ENCODE measurements around the gene TMEM150C. TPM values are rescaled to one million over a fixed set of nuclear protein-coding genes. Genes with fewer than 3 reads are reported as not detected.
"Not testable (repeated sequence)": the region's sequence is repeated elsewhere in the genome, so short reads cannot be mapped to it uniquely, and the experiment has no call there.

The TMEM150C gene
- total and polyA plus RNA-seq, 11 donors, result 6.2 to 22.9 (median 12.6) TPM

DNA sequence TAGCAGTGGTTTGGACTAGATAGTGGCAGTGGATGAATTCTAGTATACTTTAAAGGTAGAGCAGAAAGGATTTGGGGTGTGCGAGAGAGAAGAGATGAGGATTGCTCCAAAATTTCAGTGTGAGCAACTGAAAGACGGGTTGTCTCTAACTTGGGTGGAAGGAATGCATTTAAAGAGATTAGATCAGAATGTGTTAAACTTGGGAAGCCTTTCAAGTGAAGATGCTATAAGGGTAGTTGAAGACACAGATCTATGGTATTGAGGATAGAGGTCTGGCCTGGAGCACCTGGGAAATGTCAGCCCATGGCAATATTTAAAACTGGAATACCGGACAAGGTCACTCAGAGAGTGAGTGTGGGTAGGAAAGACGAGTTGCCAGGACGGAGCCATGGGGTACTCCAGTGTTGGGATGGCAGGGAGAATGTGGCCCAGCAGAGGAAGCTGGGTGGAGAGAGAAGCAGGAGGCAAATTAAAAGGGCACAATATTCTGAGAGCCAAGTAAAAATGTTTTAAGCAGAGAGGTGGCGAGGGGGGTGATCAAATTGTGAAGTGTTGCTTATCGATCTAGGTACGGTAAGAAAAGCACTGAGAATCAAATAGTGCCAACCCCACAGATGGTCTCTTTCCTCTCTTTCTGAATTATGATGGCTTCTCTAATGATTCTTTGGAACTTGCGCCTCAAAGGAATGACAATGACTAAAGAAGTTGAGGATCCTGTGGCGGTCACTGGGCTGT lies 80.8 kb downstream of the TMEM150C start:
- no peak for ATAC-seq
- no peak for TF ChIP-seq POLR2A (IDR thresholded peaks at IDR 0.05)
- TF ChIP-seq, protein P1, sequence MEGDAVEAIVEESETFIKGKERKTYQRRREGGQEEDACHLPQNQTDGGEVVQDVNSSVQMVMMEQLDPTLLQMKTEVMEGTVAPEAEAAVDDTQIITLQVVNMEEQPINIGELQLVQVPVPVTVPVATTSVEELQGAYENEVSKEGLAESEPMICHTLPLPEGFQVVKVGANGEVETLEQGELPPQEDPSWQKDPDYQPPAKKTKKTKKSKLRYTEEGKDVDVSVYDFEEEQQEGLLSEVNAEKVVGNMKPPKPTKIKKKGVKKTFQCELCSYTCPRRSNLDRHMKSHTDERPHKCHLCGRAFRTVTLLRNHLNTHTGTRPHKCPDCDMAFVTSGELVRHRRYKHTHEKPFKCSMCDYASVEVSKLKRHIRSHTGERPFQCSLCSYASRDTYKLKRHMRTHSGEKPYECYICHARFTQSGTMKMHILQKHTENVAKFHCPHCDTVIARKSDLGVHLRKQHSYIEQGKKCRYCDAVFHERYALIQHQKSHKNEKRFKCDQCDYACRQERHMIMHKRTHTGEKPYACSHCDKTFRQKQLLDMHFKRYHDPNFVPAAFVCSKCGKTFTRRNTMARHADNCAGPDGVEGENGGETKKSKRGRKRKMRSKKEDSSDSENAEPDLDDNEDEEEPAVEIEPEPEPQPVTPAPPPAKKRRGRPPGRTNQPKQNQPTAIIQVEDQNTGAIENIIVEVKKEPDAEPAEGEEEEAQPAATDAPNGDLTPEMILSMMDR (IDR thresholded peaks at IDR 0.05), result no peak
- no peaks in the 10 kb centered on the region for H3K9me3 ChIP-seq
- DNase-seq, result no peak
- intact Hi-C loops (cut with DNase I), result no loop called here
- no peaks in the 10 kb centered on the region for H3K36me3 ChIP-seq
- WGBS, 4 donors, result 94% methylated on average over 10 of the region's 10 CpGs
- H3K27ac ChIP-seq, result no peak overlapping the region
- H3K27me3 ChIP-seq, result no peaks in the 10 kb centered on the region
- no peak overlapping the region for H3K4me3 ChIP-seq
- H3K4me1 ChIP-seq, result peaks cover 0 to 7% (median 1%) of the 10 kb centered on the region in 12 donors

GRCh38 chr4:82479562-82479961 lies 82.2 kb downstream of the TMEM150C start:
- 95 to 99% (median 97%) methylated on average over 10 to 14 of the region's 14 CpGs for WGBS, 4 donors
- no peak for DNase-seq
- intact Hi-C loops (cut with DNase I), result no loop called here

DNA sequence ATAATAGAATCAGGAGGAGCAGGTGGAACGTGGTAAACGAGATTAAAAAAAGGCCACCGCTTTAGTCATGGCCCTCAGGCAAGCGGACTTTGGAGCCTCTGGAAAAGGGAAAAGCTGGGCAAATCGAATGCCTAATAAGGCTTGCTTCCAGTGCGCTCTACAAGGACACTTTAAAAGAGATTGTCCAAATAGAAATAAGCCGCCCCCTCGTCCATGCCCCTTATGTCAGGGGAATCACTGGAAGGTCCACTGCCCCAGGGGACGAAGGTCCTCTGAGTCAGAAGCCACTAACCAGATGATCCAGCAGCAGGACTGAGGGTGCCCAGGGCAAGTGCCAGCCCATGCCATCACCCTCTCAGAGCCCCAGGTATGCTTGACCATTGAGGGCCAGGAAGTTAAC lies 84.3 kb downstream of the TMEM150C start:
- 93 to 95% (median 93%) methylated on average over 9 of the region's 9 CpGs for whole genome bisulfite sequencing, 4 donors
- H3K9me3 ChIP-seq; intact Hi-C loops (cut with DNase I); H3K27ac ChIP-seq; DNase-seq; H3K4me1 ChIP-seq; H3K36me3 ChIP-seq; ATAC-seq; H3K4me3 ChIP-seq; H3K27me3 ChIP-seq: not testable (repeated sequence)

More at GRCh38 chr4:82479562-82479961, 82.2 kb downstream of the TMEM150C start:
- Histone ChIP-seq H3K4me1 (no peaks in the 10 kb centered on the region), H3K9me3 (no peaks in the 10 kb centered on the region), H3K27me3 (no peaks in the 10 kb centered on the region), H3K4me3 (no peak overlapping the region), H3K27ac (no peak overlapping the region), H3K36me3 (no peaks in the 10 kb centered on the region)
- ATAC-seq, result no peak
- no peak for TF ChIP-seq POLR2A (IDR thresholded peaks at IDR 0.05)
- TF ChIP-seq, protein P1 (IDR thresholded peaks at IDR 0.05), result no peak

- intact Hi-C loops (cut with DNase I); H3K27ac ChIP-seq; H3K4me1 ChIP-seq; H3K27me3 ChIP-seq; H3K9me3 ChIP-seq; DNase-seq; H3K4me3 ChIP-seq; ATAC-seq; H3K36me3 ChIP-seq: not testable (repeated sequence)
- WGBS, 4 donors, result 88 to 95% (median 93%) methylated on average over 7 of the region's 7 CpGs
Measured at GRCh38 chr4:82475931-82476330, 85.9 kb downstream of the TMEM150C start.

GRCh38 chr4:82473621-82474164 lies 88.1 kb downstream of the TMEM150C start:
- H3K9me3 ChIP-seq, result no peaks in the 10 kb centered on the region
- no peak for TF ChIP-seq POLR2A (IDR thresholded peaks at IDR 0.05)
- TF ChIP-seq, protein P1 (IDR thresholded peaks at IDR 0.05), result no peak
- ATAC-seq, result no peak
- H3K36me3 ChIP-seq, result no peaks in the 10 kb centered on the region
- 95 to 97% (median 96%) methylated on average over 12 to 15 of the region's 15 CpGs for WGBS, 4 donors
- DNase-seq, result no peak
- H3K4me3 ChIP-seq, result no peak overlapping the region
- no peak overlapping the region for H3K27ac ChIP-seq
- no peaks in the 10 kb centered on the region for H3K27me3 ChIP-seq
- intact Hi-C loops (cut with DNase I), result no loop called here
- H3K4me1 ChIP-seq, result peaks cover 0 to 3% (median 0%) of the 10 kb centered on the region in 12 donors

DNA sequence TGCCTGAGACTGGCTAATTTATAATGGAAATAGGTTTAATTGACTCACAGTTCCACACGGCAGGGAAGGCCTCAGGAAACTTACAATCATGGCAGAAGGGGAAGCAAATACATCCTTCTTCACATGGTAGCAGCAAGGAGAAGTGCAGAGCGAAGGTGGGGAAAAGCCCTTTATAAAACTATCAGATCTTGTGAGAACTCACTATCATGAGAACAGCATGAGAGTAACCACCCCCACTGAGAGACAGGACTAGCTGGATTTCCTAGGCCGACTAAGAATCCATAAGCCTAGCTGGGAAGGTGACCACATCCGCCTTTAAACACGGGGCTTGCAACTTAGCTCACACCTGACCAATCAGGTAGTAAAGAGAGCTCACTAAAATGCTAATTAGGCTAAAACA lies 88.7 kb downstream of the TMEM150C start:
- H3K36me3 ChIP-seq; H3K4me1 ChIP-seq; intact Hi-C loops (cut with DNase I); H3K27me3 ChIP-seq; ATAC-seq; H3K9me3 ChIP-seq; H3K27ac ChIP-seq; DNase-seq; H3K4me3 ChIP-seq: not testable (repeated sequence)
- 54 to 81% (median 67%) methylated on average over 5 of the region's 5 CpGs for WGBS, 4 donors

All from heart left ventricle (tissue), 16 donors.